Measurements from ENCODE around the gene CBFB.
"Not testable (repeated sequence)": the region's sequence is repeated elsewhere in the genome, so short reads cannot be mapped to it uniquely, and the experiment has no call there.

The CBFB gene

DNA sequence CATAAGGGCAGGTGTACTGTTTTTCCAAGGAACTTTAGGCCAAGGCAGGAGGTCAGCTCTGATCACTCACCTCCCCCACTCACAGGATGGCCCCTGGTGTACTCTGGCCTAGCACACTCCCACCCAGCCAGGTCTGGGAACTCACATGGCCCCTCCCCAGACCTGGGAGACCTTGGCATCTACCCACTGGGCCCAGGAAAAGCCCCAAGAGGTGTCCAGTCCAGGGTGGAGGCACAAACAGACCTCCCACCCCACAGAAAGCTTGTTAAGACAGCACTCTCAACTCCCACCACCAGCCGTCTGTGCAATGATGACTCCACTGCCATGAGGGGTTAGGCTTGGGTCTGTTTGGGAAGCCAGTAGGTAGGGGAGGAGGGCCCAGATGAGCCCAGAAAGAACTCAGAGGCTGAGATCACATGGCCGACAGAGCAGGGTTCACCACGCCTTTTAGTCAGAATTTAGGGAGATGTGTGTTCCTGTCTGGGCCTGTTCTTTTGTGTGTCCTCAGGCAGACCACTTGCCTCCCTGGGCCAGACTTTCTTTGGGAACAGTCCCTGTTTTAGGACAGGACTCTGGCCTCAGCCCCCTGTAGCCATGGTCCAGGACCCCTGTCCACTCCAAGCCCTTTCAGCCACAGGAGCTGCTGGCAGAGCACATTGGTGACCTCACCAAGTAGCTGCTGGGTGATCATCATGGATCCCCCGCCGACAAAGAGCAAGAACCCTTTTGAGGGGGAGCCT lies 12.1 kb upstream of the CBFB start:
- no peak for DNase-seq

DNA sequence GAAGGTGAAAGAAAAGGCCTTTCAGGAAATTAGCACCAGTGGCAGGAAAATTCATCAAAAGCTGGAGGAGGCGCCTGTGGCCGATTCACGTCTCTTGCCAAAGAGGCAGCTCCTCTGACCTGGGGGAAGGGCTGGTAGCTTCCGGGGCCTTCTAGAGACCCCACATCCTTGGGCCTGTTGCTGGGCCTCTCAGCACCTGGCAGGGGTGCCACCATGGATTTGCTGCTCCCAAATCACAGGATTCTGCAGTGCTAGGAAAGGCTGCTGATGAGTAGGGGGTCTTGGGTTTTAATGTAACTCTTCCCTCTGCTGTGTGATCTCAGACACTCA lies 11.6 kb upstream of the CBFB start:
- DNase-seq: no peak

DNA sequence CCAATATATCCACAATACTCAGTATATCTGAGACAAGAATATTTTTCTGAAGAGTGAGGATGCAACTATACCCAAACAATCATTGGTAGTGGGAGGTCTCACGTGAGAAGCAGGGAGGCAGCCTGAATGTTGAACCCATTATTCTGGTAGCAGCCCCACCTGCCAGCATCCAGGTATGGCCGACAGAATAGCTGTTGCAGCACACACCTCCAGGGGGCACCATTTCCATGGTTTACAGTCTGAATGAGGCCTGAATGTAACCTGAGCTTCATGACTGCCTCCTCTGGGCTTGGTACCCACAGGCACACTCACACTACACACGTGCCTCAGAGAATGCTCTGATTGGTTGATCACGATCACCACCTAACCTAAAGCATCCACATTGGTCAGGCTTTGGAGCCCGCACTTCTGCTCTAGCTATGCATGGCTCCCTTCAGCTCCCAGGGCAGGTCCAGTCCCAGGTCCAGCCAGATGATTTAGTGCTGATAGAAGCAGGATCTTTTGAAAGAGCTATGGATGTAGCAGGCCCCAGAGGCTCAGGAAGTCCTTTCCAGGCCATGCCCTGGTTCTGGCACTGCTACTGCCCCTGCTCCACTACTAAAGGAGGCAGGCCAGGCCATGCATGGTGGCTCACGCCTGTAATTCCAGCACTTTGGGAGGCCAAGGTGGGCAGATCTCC lies 11.0 kb upstream of the CBFB start:
- peak; percentile 91 for DNase-seq

GRCh38 chr16:67019171-67019570 lies 9.8 kb upstream of the CBFB start:
- DNase-seq: no peak

GRCh38 chr16:67021321-67021720 lies 7.6 kb upstream of the CBFB start:
- no peak for DNase-seq

DNA sequence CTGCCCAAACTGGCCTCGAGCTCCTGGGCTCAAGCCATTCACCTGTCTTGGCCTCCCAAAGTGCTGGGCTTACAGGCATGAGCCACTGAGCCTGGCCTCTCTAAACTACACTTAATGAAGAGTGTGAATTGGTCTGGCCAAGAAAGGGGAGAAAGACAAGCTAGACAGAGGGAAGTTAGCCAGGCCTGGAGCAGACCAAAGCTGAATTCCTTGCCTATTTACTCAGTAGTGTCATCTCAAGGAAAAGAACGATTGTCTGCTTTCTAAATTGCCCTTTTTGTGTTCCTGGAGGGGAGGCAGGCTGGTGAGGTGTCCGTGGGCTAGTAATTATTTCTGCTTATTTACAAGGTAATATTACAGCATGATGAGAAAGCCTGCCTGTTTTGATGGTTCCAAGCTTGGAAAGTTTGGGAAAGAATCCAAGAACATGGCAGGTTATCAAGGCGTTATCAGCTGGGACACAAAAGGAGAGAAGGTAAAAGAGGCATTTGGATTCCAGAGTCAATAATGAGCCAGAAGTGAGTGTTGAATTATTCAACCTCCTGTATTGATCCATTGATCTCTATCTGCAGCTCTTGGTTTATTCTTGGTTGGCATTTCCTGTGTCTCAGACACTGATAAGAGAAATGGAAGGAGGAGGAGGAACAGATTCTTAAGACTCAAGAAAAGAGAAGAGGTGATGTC lies 6.3 kb upstream of the CBFB start:
- DNase-seq: no peak

- DNase-seq: no peak
Observed at GRCh38 chr16:67023689-67024088, 5.3 kb upstream of the CBFB start.

- DNase-seq: no peak
Observed at GRCh38 chr16:67024384-67025209, 4.4 kb upstream of the CBFB start.

DNA sequence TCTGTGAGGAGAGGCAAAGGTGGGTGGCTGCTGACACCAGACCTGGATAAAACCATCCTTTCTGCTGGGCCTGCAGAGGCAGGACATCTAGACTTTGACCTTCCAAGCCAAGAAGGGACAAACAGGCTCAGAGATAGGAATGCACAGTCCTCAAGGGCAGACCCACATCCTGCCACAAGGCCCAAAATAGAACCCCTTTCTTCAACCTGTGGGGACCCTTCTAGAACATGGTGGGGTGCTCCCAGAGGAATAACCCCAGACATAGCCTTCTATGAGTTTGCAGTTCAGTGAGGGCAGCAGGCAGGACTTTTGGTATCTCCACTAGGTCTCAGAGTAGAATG lies 3.8 kb upstream of the CBFB start:
- DNase-seq: no peak

DNA sequence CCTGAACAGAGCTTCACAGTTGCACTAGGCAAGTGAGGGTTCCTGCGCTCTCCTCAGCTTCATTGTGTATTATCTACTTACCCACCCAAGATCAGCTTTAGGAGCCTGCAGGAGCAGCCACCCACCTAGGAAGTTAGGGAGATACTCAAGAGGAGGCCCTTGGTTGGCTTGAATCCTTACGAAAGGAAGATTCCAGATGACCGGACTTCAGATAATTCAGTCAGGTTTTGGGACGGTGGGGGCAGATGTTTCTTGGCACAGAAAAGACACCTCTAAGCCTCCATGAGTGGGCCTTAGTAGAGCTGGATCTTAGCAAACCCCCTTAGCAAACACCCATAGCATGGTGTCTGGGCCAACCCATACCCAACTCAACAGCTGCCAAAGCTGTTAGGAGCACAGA lies 2.4 kb upstream of the CBFB start:
- DNase-seq: no peak

DNA sequence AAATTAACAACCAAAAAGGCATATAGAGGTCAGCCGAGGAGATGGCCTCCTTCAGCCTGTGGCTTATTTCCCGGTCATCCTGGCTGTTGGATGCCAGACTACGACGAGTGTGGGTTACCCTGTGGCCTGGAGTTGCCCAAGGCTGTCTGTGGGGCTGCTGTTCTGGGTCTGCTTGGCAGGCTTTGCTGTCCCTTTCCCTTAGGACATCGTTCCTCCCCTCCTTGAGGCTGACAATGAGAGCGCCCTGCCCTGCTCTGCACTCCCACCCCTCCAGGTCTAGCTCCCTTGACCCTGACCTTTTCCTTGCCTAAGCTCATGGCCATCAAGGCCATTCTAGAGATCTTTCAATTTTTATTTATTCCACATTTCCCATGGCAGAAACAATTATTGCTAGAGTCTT lies 1.9 kb upstream of the CBFB start:
- no peak for DNase-seq

GRCh38 chr16:67028167-67028695 lies 718 bp upstream of the CBFB start:
- DNase-seq: peak; percentile 18

- DNase-seq: peak; percentile 59
Observed at GRCh38 chr16:67029254-67030096, 526 bp downstream of the CBFB start.

DNA sequence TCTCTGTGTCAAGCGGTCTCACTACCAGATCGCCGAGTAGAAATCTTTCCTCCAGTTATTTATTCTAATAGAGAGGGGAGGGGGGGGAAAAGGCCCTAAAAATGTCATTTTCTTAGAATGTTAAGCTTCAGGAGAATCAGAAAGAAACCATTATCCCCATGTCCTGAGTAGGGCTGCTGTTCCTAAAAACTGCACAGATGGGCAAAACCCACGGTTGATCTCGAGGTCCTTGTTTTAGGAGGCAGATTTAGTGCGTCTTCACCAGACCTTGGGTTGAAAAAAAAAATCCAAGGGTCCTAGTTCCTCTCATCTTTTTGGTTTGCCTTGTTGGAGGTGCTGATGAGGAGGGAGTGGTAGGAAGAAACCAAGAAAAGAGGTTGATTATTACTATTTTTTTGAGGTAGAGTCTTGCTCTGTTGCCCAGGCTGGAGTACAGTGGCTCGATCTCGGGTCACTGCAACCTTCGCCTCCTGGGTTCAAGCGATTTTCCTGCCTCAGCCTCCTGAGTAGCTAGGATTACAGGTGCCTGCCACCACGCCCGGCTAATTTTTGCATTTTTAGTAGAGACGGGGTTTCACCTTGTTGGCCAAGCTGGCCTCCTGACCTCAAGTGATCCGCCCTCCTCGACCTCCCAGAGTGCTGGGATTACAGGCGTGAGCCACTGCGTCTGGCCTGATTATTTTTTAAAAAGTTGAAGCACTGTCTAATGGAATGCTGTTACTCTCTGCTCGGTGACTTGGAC lies 1.4 kb downstream of the CBFB start:
- DNase-seq: no peak

GRCh38 chr16:67034487-67034886 lies 5.5 kb downstream of the CBFB start:
- no peak for DNase-seq

GRCh38 chr16:67035364-67035763 lies 6.4 kb downstream of the CBFB start:
- DNase-seq: no peak

- DNase-seq: peak; percentile 78
Observed at GRCh38 chr16:67036323-67036741, 7.4 kb downstream of the CBFB start.

GRCh38 chr16:67039260-67040020 lies 10.5 kb downstream of the CBFB start:
- DNase-seq: no peak

DNA sequence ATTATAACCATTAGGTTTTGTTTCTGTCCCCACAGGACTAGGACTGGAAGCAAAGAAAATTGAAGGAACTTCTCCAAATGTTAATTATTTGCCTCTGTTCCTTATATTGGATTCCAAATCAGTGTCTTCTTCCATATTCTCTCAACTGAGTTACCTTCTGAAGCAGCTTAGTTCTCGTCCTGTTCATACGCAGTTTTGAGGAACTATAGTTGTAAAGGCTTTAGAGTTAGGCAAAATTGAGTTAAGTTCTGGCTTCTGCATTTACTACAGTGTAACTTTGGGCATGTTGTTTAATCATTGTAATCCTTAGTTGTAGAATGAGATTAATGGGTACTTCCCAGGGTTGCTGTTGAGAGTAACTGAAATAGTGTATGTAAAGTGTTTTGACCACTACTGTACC lies 11.2 kb downstream of the CBFB start:
- DNase-seq: no peak

DNA sequence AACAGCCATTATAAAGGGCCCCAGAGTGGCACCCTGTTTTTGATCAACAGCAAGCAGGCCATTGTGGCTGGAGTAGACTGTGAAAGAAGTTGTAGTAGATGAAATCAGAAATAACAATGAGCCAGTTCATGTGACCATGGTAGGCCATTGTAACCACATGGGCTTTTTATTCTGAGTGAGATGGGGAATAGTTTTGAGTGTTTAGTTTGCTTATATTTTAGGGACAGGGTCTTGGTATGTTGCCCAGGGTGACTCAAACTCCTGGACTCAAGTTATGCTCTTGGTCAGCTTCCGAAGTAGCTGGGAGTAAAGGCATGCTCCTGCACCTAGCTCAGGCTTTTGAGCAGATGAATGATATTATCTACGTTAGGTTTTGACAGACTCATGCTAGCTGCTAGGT lies 12.0 kb downstream of the CBFB start:
- DNase-seq: no peak

GRCh38 chr16:67041520-67041919 lies 12.6 kb downstream of the CBFB start:
- DNase-seq: not testable (repeated sequence)
